Stimulated activated CD4-positive, alpha-beta T cell treated with anti-CD3 and anti-CD28 coated beads, Interleukin-12 subunit alpha, Interleukin-12 subunit beta, amount 100 ng/mL, for 48 hours (primary cell): Measurements from ENCODE around the gene UBLCP1.
"Not testable (repeated sequence)": the region's sequence is repeated elsewhere in the genome, so short reads cannot be mapped to it uniquely, and the experiment has no call there.

Experiments used
- DNase-seq, 3 donors: peaks; one replicate each; pipeline ENCODE4 v3.0.0-alpha.2; 2020; ENCODE audit warnings: low read depth in 2 of 3, low spot score in 1 of 3

The UBLCP1 gene, protein sequence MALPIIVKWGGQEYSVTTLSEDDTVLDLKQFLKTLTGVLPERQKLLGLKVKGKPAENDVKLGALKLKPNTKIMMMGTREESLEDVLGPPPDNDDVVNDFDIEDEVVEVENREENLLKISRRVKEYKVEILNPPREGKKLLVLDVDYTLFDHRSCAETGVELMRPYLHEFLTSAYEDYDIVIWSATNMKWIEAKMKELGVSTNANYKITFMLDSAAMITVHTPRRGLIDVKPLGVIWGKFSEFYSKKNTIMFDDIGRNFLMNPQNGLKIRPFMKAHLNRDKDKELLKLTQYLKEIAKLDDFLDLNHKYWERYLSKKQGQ

GRCh38 chr5:159262859-159263568 lies at the start of gene UBLCP1:
Gene UBLCP1 (plus strand): TSS chr5:159263290. CDS start chr5:159268916, 5,626 bp downstream.
- DNase-seq, result peak; percentile 62 to 75 (median 73)

- no peak for DNase-seq
Measured at GRCh38 chr5:159214486-159215271, 48.4 kb upstream of the UBLCP1 start.

GRCh38 chr5:159215886-159216285 lies 47.2 kb upstream of the UBLCP1 start:
- DNase-seq, result no peak

GRCh38 chr5:159216454-159216853 lies 46.6 kb upstream of the UBLCP1 start:
- no peak for DNase-seq

DNA sequence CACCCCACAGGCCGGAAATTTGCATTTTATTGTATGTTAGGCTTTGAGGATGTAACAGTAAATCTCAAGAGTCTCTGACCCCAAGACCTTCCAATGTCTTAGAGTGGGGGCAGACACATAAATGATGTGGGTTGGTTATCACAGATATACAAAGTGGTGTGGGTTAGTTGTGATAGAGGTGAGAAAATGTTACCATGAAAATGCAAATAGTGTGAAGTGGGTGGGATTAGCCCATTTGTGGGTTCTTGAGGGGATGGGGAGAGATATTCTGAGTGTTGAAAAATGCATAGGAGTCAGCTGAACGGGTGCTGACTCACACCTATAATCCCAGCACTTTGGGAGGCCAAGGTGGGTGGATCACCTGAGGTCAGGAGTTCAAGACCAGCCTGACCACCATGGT lies 45.9 kb upstream of the UBLCP1 start:
- no peak for DNase-seq

DNA sequence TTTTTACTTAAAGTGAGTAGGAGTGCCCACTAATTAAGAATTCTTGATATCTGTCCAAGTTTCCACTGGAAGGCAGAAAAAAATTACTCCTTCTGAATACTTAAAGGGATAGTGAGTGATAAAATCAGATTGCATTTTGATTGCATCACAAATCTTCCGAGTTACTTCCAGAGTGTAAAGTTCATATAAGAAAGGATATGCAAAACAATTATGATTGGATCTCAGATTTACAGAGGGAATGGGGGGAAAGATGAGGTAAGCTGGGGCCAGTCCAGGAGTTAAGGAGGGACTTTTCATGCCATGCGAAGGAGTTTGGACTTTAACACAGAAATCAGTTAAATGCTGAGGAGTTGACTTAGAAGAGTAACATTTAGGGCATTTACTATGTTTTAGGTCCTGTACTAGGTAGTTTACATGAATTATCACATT lies 44.5 kb upstream of the UBLCP1 start:
- DNase-seq, result no peak

DNA sequence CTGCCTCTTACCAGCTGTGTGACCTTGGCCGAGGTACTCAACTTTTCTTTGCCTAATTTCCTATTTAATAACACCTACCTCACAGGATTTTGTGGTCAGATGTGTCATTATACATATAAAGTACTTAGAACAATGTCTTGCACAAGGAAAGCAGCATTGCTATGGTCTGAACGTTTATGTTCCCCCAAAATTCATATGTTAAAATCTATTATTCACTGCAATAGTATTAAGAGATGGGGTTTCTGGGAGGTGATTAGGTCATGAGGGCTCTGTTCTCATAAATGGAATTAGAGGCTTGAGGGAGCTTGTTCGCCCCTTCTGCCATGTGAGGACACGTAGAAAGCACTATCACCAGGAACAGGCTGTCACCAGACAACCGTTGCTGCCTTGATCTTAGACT lies 42.9 kb upstream of the UBLCP1 start:
- no peak for DNase-seq

DNA sequence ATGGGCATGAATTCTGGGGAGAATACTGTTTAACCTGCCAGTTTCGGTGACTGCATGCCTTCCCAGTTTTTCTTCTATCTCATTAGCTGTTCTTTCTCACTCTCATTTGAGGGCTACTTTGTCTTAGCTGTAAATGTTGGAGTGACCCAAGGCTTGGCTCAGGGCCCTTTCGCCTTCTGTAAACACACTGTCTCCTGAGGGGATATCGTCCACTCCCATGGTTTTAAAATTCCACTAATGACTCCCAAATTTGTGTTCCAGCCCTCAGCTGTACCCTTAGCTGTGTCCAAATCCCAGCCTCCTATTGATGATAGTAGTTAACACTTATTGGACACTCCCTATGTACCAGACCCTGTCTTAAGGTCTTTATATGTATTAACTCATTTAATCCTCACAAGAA lies 39.6 kb upstream of the UBLCP1 start:
- no peak for DNase-seq

GRCh38 chr5:159224471-159224870 lies 38.6 kb upstream of the UBLCP1 start:
- DNase-seq, result no peak

DNA sequence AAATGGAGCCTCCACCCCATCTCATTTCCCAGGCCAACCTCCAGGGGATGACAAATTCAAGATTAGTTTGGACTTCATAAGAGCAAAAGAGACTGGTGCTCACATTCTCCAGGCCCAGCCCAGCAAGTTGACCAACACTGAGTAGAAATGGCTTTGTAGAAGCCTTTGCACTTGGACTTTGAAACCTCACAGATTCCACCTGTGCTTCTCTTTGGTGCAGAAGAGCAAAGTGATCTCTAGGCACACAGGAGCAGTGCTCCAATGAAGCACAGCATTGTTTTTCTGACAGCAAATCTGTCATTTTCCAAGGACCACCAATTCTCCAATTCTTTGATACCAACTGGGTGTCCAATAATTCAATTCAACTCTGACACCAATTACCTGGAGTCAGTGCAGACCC lies 36.6 kb upstream of the UBLCP1 start:
- no peak for DNase-seq

DNA sequence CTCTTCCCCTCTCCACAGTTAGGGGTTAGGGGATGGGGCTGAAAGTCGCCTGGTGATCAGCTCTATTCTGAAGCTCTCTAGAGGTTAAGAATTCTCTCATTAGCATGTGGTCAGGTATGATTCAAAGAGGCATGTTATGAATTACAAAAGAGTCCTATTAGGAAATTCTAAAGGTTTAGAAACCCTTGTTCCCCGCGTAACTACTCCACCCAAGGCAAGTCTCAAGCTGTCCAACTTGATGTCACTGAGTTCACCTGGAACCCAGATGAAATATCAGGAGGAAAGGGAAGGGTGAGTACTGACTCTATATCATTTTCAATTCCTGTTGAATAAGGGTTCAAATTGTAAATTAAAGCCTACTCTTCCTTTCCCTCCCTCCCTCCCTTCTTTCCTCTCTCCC lies 35.6 kb upstream of the UBLCP1 start:
- no peak for DNase-seq

DNA sequence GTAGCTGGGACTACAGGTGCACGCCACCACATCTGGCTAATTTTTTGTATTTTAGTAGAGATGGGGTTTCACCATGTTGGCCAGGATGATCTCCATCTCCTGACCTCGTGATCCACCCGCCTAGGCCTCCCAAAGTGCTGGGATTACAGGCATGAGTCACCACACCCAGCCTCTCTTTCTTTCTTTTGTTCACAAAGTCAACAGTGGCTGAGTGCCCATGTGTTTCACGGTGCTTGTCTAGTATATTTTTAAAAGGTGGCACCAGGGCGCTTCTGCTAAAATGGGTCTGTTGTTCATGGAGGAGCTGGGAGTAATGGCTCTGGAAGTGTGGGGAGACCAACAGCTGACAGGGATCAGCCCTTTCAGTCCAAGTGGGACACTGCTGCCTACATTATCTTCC lies 35.0 kb upstream of the UBLCP1 start:
- DNase-seq, result not testable (repeated sequence)

DNA sequence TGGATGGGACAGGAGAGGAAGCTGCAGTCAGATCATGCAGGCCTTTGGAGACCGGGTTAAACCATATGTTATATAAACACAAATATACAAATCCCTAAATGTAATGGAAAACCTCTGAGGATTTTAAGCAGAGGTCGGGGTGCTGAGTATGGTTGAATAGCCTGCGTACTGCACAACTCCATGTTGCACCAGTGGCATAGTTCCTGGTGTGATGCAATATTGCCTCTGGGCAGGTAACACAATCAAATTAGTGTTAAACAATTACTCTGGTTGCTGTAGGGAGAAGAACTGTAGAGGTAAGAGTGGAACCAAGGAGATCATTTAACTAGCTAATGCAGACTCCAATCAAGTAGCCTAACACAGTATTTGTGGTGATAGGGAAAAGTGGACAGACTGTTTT lies 32.4 kb upstream of the UBLCP1 start:
- DNase-seq, result no peak

- DNase-seq, result no peak
Measured at GRCh38 chr5:159231167-159231566, 31.9 kb upstream of the UBLCP1 start.

DNA sequence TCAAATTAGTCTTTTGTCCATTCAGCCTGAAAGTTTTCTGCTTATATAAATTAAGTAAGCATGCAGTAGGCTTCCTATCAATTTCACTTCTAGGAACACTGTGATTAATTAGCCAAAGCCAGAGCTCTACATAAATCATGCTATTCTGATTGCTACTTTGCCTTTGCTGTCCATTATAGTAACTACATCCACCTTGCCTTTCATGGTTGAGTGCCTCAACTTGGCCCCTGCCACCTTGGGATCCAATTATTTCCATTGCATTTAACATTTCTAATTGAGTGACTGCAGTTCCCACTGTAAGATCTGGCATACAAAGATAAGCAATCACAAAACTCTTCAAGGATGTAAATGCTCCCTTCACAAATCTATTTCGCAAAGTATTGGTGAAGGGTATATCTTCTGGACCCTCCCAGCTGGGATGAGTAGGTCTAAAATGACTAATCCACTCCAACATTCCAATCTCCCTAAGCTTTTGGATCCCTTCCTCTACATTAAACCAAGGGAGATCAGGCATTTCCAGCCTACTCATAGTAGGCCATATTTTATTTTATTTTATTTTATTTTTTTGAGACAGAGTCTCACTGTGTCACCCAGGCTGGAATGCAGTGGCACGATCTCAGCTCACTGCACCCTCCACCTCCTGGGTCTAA lies 27.1 kb upstream of the UBLCP1 start:
- DNase-seq, result not testable (repeated sequence)

DNA sequence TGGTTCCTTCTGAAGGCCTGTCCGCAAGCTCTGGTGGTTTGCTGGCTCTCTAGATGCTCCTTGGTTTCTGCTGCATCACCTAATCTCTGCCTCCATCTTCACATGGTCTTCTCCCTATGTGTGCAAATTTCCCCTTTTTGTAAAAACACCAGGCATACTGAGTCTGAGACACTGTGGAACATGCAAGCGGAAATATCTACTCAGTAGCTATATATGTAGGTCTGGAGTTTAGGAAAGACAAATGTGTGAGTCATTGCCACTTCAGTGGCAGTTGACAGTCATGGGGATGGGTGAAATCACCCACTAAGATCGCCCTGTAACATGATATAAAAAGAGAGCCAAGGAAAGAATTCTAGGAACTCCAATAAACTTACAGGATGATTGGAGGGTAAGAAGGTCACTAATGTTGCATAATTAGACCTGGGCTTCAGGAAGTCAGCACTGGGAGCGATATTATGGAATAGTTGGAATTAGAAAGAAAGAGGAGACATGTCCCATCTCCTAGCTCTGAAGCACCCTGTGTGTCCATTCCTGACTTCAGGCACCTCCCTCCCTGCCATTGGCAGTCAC lies 22.7 kb upstream of the UBLCP1 start:
- DNase-seq, result peak in 1 of 3 donors; percentile 3

GRCh38 chr5:159241946-159242552 lies 21.0 kb upstream of the UBLCP1 start:
- no peak for DNase-seq

DNA sequence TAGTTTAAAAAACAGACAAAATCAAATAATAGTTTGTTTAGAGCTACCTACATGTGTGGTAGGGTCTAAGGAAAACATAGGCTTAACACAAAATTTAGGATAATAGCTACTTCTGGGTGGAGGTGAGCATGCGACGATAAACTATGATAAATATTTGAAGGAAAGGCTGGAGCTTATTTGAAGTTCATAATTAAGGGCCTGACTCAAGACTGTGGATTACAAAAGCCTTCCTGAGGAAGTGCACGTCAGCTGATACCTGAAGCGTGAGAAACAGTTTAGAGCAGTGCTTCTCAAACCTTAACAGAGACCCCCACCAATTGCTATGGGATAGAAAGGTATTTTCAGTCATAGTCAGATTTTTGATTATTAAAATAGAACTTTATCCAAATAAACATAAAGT lies 20.4 kb upstream of the UBLCP1 start:
- DNase-seq, result no peak

DNA sequence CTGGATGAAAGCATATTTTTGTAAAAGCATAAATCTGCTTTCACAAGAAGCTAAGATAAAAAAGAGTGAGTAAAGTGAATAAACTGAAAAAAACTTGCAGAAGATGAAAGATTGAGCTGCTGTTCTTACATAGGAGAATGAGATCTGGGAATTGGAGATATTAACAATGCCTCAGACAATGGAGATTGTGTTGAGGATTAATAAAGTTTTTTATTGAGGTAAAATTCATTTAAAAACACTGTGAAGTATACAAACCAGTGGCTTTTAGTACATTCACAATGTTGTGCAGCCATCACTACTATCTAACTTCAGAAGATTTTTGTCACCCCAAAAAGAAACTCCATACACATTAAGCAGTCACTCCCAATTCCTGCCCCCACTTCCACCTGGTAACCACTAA lies 19.7 kb upstream of the UBLCP1 start:
- DNase-seq, result no peak

DNA sequence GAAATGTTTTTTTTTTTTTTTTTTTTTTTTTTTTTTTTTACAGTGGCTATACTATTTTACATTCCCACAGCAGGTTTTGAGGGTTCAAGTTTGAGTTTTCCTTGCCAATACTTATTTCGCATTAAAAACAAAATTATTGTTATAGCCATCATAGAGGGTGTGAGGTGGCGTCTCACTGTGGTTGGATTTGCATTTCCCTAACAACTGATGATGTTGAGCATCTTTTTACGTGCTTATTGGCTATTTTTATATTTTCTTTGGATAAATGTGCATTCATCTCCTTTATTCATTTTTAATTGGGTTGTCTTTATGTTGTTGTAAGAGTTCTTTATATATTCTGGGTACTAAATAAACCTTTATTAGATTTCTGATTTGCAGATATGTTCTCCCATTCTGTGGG lies 18.9 kb upstream of the UBLCP1 start:
- no peak for DNase-seq

DNA sequence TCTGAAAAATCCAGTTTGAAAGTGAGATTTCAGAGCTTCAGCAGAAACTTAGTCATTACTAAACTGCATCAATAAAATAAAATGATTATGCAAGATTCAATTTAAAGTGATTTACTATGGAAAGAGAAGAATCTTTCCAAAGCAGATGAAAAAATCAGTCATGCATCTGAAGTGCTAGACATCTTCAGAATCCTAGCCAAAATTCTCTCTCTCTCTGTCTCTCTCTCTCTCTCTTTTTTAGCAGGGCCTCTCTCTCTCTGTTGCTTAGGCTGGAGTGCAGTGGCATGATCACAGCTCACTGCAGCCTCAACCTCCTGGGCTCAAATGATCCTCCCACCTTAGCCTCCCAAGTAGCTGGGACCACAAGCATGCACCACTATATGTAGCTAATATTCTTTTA lies 18.2 kb upstream of the UBLCP1 start:
- no peak for DNase-seq
